Endothelial cell (in vitro differentiated cells): Measurements from ENCODE around the gene GUCY2D. TPM values are rescaled to one million over a fixed set of nuclear protein-coding genes. Genes with fewer than 3 reads are reported as not detected.
A peak's percentile ranks its signal among the peaks of the same experiment; 100 is the strongest.

Experiments
- DNase-seq: peaks from one replicate; pipeline ENCODE4 v3.0.0; 2021; ENCODE audit warnings: low spot score
- H3K27ac Mint-ChIP-seq: one replicate; pipeline ENCODE4 v1.8.0; 2021; ENCODE audit warnings: mixed read lengths, inconsistent platforms; ENCODE audit not compliant: unreplicated experiment
- H3K27me3 Mint-ChIP-seq: one replicate; pipeline ENCODE4 v1.8.0; 2021; ENCODE audit warnings: mild to moderate bottlenecking, moderate library complexity, mixed read lengths, inconsistent platforms; ENCODE audit not compliant: unreplicated experiment
- H3K36me3 Mint-ChIP-seq: one replicate; pipeline ENCODE4 v1.8.0; 2021; ENCODE audit warnings: mild to moderate bottlenecking, low read depth, mixed read lengths, inconsistent platforms; ENCODE audit not compliant: unreplicated experiment
- H3K4me1 Mint-ChIP-seq: one replicate; pipeline ENCODE4 v1.8.0; 2021; ENCODE audit warnings: mild to moderate bottlenecking, mixed read lengths, inconsistent platforms; ENCODE audit not compliant: unreplicated experiment
- H3K4me3 Mint-ChIP-seq: one replicate; pipeline ENCODE4 v1.8.0; 2021; ENCODE audit warnings: mild to moderate bottlenecking, mixed read lengths, inconsistent platforms; ENCODE audit not compliant: unreplicated experiment
- H3K9me3 Mint-ChIP-seq: one replicate; pipeline ENCODE4 v1.8.0; 2021; ENCODE audit warnings: mixed read lengths, inconsistent platforms; ENCODE audit not compliant: unreplicated experiment
- CTCF ChIP-seq: fragments of 200-600 bp; sonication (generic); IDR thresholded peaks from one replicate; pipeline ENCODE4 v1.5.0; 2021; ENCODE audit warnings: antibody characterized with exemption; ENCODE audit not compliant: unreplicated experiment
- total RNA-seq: library from RNA; stranded (reverse); fragmentation: NEBNext Ultra II Directional; extraction: Animal tissue kit (Norgen Biotek cat#: 25700); gene quantifications from one replicate; pipeline ENCODE4 v1.2.1, GENCODE V29; 2021; ENCODE audit not compliant: unreplicated experiment

GUCY2D gene
- total RNA-seq, 1 donor from 2014 or later: not detected

GRCh38 chr17:7992516-7992915 is 9.9 kb upstream of the GUCY2D start:
- H3K4me3 Mint-ChIP-seq: no peak overlapping the region
- no peaks in the 10 kb centered on the region for H3K4me1 Mint-ChIP-seq
- TF ChIP-seq CTCF: no peak
- no peak for DNase-seq
- no peaks in the 10 kb centered on the region for H3K27me3 Mint-ChIP-seq
- no peak overlapping the region for H3K27ac Mint-ChIP-seq
- H3K9me3 Mint-ChIP-seq: no peaks in the 10 kb centered on the region
- H3K36me3 Mint-ChIP-seq: no peaks in the 10 kb centered on the region

DNA sequence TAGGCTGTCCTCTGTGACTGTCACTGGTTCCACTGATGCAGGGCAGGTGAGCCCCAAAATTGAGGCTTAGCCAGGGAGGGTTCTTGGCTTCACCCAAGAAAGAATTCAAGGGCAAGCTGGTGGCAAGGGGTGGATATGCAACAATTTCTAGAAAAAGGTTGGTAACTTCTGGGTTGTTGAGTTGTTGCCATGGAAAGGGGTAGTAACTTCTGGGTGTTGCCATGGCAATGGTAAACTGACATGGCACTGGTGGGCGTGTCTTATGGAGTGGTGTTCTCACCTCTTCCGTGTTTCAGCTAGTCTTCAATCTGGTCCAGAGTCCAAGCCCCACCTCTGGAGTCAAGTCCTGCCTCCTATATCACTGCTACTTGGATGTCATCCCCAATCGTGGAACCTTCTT is 9.5 kb upstream of the GUCY2D start:
- no peak for TF ChIP-seq CTCF
- no peak for DNase-seq
- no peaks in the 10 kb centered on the region for H3K36me3 Mint-ChIP-seq
- H3K4me1 Mint-ChIP-seq: no peaks in the 10 kb centered on the region
- H3K9me3 Mint-ChIP-seq: no peaks in the 10 kb centered on the region
- no peak overlapping the region for H3K4me3 Mint-ChIP-seq
- H3K27me3 Mint-ChIP-seq: no peaks in the 10 kb centered on the region
- H3K27ac Mint-ChIP-seq: no peak overlapping the region

DNA sequence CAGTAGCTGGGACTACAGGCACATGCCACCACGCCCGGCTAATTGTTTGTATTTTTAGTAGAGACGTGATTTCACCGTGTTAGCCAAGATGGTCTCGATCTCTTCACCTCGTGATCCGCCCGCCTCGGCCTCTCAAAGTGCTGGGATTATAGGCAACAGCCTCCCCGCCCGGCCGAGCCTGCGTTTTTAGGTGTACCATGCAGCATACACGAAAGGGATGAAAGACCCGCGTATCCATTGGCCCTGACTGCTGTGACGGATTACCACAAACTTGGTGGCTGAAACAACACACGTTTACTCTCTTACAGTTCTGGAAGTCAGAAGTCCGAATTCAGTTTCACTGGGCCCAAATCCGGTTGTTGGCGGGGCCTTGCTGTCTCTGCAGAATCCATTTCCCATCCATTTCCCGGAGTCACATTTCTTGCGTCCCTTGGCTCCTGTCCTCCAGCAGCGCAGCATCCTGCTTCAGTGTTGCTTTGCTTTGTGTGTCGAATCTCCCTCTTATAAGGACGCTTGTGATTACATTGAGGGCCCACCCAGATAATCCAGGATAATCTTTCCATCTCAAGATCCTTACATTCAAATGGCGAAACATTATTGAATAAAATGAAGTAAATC is 8.3 kb upstream of the GUCY2D start:
- TF ChIP-seq CTCF: no peak
- no peaks in the 10 kb centered on the region for H3K36me3 Mint-ChIP-seq
- no peak overlapping the region for H3K4me3 Mint-ChIP-seq
- DNase-seq: no peak
- no peak overlapping the region for H3K27ac Mint-ChIP-seq
- H3K4me1 Mint-ChIP-seq: no peaks in the 10 kb centered on the region
- H3K27me3 Mint-ChIP-seq: no peaks in the 10 kb centered on the region
- H3K9me3 Mint-ChIP-seq: no peaks in the 10 kb centered on the region

- TF ChIP-seq CTCF: no peak
- DNase-seq: no peak
- H3K27me3 Mint-ChIP-seq: no peaks in the 10 kb centered on the region
- no peak overlapping the region for H3K27ac Mint-ChIP-seq
- no peaks in the 10 kb centered on the region for H3K36me3 Mint-ChIP-seq
- no peak overlapping the region for H3K4me3 Mint-ChIP-seq
- H3K4me1 Mint-ChIP-seq: no peaks in the 10 kb centered on the region
- no peaks in the 10 kb centered on the region for H3K9me3 Mint-ChIP-seq
Observed at GRCh38 chr17:7995724-7996123, 6.7 kb upstream of the GUCY2D start.

GRCh38 chr17:7997186-7997585 is 5.2 kb upstream of the GUCY2D start:
- Mint-ChIP-seq H3K27ac (no peak overlapping the region), H3K4me1 (no peaks in the 10 kb centered on the region), H3K36me3 (no peaks in the 10 kb centered on the region), H3K4me3 (no peak overlapping the region), H3K9me3 (no peaks in the 10 kb centered on the region), H3K27me3 (peaks cover 3% of the 10 kb centered on the region)
- no peak for TF ChIP-seq CTCF
- peak; percentile 45 for DNase-seq
